ENCODE results near the gene RNF13.

Gene RNF13

DNA sequence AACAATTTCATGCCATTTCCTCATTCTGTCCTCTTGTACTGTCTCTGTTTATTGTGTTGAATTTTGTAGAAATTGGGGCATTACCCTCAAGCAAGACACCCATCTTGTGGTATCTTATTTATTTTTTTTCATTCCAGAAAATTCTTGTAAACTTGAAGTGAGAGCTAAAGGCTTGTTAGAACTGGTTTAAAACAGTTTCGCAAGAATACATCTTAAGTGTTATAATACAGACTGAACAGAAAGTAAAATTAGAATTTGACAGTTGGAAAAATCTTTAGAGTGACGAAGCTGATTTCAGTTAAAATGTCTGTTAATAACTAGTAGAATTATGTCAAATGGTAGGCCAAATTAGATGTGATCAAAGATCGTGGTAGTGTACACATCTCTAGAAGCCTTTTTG is 26.9 kb downstream of the RNF13 start:
- TF ChIP-seq, protein P1, sequence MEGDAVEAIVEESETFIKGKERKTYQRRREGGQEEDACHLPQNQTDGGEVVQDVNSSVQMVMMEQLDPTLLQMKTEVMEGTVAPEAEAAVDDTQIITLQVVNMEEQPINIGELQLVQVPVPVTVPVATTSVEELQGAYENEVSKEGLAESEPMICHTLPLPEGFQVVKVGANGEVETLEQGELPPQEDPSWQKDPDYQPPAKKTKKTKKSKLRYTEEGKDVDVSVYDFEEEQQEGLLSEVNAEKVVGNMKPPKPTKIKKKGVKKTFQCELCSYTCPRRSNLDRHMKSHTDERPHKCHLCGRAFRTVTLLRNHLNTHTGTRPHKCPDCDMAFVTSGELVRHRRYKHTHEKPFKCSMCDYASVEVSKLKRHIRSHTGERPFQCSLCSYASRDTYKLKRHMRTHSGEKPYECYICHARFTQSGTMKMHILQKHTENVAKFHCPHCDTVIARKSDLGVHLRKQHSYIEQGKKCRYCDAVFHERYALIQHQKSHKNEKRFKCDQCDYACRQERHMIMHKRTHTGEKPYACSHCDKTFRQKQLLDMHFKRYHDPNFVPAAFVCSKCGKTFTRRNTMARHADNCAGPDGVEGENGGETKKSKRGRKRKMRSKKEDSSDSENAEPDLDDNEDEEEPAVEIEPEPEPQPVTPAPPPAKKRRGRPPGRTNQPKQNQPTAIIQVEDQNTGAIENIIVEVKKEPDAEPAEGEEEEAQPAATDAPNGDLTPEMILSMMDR (IDR thresholded peaks at IDR 0.05; ENCODE audit: low read depth, low read length) = no peak
- DNase-seq (ENCODE audit: extremely low read depth, low read depth) = no peak

DNA sequence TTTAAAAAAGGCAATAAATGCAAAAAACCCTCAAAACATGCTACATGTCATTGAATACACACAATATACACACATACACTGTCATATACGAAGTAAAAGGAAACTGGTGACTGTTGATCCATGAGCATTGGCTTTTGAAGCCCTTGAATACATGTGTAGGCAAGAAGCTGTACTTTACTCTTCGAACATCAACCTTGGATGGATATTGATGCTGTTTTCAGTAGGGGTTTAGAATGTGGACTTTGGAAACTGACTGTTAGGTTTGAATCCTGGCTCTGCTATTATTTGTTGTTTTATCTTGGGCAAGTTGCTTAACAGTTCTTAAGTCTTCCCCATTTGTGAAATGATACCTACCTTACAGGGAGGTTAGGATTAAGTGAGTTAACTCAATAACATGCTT is 30.5 kb downstream of the RNF13 start:
- DNase-seq (ENCODE audit: extremely low read depth, low read depth) = no peak
- TF ChIP-seq, protein P1 (IDR thresholded peaks at IDR 0.05; ENCODE audit: low read depth, low read length) = no peak

DNA sequence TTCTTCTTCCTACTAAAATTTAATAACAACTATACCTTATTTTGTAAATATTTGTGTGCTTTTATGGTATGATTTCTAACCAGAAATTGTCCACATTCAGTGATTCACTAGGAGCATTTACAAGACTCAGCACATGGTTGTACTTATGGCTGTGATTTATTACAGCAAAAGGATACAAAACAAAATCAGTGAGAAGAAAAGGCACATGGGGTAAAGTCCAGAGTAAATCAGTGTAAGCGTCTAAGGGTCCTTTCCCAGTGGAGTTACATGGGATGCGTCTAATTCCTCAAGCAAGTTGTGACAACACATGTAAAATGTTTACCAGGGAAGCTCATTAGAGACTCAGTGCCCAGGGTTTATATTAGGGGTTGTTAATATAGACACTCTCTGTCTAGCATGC is 31.1 kb downstream of the RNF13 start:
- DNase-seq (ENCODE audit: extremely low read depth, low read depth) = no peak
- TF ChIP-seq, protein P1 (IDR thresholded peaks at IDR 0.05; ENCODE audit: low read depth, low read length) = no peak

DNA sequence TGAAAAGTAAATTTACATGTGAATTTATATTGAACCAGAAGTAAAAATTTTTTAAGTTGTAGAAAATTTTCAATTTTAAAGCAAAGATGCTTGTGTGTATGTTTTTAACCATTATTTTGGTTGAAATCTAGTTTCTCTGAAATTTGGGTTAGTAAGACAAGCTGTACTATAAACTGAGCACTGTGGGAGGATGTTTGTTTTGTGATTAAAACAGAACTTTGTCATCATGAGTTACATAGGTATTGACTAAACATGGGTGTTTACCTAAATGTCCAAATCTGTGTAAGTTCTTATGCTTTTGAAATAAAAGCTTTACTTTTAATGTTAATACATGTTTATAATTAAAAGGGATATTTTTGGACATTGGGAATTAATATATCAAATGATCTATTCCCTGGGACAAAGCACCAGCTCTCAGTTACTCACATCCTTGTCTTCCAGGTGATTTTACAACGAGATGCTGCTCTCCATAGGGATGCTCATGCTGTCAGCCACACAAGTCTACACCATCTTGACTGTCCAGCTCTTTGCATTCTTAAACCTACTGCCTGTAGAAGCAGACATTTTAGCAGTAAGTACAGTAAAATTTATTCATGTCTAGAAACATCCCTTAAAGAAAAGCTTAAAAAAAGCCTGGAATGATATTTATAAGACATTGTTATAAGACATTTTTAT is 32.7 kb downstream of the RNF13 start:
- DNase-seq (ENCODE audit: extremely low read depth, low read depth) = no peak
- TF ChIP-seq, protein P1 (IDR thresholded peaks at IDR 0.05; ENCODE audit: low read depth, low read length) = no peak

DNA sequence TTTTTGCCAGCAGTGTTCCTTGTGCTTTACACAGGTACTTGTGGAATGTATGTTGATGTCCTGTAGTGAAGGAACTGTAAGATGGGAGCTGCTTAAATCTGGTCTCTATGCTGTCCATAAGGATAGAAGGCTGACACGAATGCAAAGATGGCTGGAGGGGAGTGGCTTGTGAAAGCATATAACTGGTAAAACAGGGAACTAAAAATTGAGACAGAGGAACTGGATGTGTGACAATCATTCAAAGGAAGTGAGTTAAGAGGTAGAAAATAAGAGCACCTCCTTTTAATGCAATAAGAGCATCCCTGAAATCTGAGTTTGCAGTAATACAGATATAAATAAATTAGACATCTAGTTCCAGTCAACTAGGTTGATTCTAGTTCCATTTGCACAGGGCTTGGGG is 35.2 kb downstream of the RNF13 start:
- TF ChIP-seq, protein P1 (IDR thresholded peaks at IDR 0.05; ENCODE audit: low read depth, low read length) = no peak

DNA sequence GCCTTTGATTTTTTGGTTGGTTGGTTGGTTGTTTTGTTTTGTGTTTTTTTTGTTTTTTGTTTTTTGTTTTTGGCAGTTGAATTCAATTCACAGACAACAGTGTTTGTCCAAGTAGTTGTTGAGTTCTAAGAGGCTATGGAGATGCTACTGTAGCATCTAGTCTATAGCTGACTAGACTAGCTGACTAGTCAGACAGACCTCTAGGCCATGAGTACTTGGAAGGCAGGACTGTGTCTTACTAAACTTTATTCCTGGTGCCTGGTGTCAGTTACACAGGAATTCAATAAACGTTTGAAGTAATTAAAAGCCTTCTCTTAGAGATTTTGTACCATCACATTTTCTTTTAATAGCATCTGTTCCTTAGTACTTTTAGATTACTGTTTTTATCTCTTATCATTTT is 35.7 kb downstream of the RNF13 start:
- DNase-seq (ENCODE audit: extremely low read depth, low read depth) = no peak
- TF ChIP-seq, protein P1 (IDR thresholded peaks at IDR 0.05; ENCODE audit: low read depth, low read length) = no peak

More for the DNA sequence above, 35.2 kb downstream of the RNF13 start:
- DNase-seq (ENCODE audit: extremely low read depth, low read depth) = no peak

DNA sequence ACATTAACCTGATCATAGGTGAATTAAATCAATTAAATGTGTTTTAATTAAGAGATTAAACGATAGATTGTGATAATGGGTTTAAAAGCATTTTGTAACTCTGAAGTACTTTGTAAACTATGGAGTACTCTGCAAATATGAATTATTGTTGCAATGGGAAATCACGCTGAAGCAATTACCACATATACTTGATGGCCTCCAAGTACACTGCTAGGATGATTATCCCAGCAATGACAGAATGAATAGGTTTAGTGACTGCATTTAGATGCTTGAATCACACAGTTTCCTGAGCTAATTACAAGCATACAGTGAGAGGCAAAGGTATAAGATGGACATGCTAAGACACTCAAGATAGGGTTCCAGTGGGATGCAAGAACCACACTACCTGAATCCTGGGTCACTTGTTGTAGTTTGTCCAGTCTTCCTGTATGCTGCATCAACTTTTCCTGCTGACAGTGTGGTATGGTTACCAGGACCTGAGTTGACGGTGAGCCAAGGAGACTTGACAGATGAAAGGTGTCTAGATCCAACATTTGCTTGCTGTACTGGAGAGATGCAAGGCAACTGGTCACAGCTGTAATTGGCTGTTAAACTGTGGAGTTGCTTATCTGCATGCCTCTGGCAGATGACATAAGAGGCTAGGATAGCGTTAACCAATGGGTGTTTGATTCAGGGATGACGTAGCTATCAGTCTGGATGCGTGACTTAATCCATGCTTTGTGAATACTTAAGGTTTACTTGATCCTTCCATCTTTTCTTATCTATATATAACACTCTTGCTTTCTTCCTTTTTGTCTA is 38.0 kb downstream of the RNF13 start:
- TF ChIP-seq, protein P1 (IDR thresholded peaks at IDR 0.05; ENCODE audit: low read depth, low read length) = no peak
- no peak for DNase-seq (ENCODE audit: extremely low read depth, low read depth)

Data from AG09319 (cell line).